ENCODE results near the gene GEMIN7.

DNA sequence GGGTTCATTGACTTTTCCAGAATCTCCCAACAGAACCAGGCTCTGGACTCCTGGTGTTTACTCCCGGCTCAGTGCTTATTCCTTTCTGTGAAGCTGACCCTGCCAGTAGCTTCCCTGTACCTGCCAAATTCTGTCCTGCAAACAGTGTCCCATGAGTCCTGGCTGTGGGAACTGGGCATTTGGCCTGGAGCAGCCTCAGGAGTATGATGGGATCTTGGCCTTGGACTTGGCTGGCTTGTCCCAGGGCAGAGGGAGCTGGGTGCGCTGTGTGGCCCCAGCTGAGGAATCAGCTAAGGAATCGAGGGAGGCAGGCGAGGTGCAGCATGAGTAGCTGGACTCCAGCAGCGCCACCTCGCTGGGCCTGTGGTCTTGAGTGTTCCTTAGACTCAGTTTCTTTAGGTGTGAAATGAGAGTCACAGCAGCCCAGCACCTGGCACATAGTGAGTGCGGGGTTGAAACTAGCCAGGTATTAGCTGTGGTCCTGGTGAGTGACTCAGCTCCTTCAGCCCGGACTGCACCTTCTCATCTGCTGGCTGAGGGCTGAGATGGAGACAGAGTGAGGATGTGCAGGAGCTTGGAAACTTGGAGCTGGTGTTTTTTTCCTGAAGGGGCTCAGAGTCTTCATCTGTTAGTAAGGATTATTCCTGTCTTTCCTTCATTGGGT lies 29.9 kb upstream of the GEMIN7 start:
- TF ChIP-seq, protein P1, sequence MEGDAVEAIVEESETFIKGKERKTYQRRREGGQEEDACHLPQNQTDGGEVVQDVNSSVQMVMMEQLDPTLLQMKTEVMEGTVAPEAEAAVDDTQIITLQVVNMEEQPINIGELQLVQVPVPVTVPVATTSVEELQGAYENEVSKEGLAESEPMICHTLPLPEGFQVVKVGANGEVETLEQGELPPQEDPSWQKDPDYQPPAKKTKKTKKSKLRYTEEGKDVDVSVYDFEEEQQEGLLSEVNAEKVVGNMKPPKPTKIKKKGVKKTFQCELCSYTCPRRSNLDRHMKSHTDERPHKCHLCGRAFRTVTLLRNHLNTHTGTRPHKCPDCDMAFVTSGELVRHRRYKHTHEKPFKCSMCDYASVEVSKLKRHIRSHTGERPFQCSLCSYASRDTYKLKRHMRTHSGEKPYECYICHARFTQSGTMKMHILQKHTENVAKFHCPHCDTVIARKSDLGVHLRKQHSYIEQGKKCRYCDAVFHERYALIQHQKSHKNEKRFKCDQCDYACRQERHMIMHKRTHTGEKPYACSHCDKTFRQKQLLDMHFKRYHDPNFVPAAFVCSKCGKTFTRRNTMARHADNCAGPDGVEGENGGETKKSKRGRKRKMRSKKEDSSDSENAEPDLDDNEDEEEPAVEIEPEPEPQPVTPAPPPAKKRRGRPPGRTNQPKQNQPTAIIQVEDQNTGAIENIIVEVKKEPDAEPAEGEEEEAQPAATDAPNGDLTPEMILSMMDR (IDR thresholded peaks at IDR 0.05; ENCODE audit: poor library complexity): no peak
- no peak for TF ChIP-seq EZH2 (IDR thresholded peaks at IDR 0.05; ENCODE audit: borderline replicate concordance)
